Measurements from ENCODE around the gene CLCF1.

DNA sequence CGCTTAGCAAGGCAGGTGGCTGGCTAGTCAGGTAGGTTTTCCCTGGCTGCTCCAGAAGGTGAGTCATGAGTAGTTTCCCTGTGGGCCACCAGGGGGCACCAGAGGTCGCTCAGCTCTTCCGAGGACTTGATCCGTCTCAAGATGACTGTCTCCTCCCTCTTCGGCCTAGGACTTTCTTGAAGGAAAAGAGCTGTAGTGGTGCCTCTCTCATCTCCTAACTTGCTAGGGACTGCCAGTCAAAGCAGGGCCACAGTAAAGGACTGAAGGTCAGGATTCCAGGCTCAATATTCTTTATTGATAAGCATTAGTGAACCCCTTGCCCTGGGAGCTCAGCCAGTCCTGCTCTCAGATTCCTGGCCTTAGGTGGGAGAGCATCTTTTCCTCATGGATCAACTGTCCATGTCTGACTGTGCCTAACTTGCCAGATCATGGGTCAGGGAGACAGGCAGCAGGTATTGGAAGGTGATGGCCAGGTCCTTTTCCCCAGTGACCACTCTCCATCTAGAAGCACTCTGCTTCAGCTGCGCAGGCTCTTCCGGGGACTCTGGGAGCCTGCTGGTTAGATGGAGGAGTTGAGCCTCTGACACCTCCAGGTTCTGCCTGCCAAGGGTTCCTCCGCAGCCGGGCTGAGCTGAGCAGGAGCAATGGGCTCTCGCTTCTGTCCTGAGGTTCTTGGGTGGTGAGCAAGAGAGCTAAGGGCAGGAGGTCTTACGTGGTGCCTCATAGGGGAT, 22.0 kb downstream of the CLCF1 start:
- TF ChIP-seq, protein P1, sequence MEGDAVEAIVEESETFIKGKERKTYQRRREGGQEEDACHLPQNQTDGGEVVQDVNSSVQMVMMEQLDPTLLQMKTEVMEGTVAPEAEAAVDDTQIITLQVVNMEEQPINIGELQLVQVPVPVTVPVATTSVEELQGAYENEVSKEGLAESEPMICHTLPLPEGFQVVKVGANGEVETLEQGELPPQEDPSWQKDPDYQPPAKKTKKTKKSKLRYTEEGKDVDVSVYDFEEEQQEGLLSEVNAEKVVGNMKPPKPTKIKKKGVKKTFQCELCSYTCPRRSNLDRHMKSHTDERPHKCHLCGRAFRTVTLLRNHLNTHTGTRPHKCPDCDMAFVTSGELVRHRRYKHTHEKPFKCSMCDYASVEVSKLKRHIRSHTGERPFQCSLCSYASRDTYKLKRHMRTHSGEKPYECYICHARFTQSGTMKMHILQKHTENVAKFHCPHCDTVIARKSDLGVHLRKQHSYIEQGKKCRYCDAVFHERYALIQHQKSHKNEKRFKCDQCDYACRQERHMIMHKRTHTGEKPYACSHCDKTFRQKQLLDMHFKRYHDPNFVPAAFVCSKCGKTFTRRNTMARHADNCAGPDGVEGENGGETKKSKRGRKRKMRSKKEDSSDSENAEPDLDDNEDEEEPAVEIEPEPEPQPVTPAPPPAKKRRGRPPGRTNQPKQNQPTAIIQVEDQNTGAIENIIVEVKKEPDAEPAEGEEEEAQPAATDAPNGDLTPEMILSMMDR (IDR thresholded peaks at IDR 0.05) = peak; percentile 82 to 95 (median 88)
- TF ChIP-seq POLR2A (IDR thresholded peaks at IDR 0.05) = no peak
